Sigmoid colon (tissue), 4 donors: ENCODE data around the gene CELA2B.

Experiments
- CTCF ChIP-seq, 4 experiments: fragments of 450-650 bp in 3 of 4; fragments of 200-600 bp in 1 of 4; IDR thresholded peaks; one replicate each; pipeline ENCODE4 v1.5.1; 2016 to 2019; ENCODE audit warnings: antibody characterized with exemption in 4 of 4, mild to moderate bottlenecking in 3 of 4, moderate library complexity in 2 of 4
- EP300 ChIP-seq, 4 donors: sonication (generic); formaldehyde crosslinking; IDR thresholded peaks; one replicate each; pipeline ENCODE4 v1.6.1; 2017; ENCODE audit warnings: antibody characterized with exemption in 4 of 4
- POLR2A ChIP-seq, 2 donors: fragments of 450-650 bp; IDR thresholded peaks; one replicate each; pipeline ENCODE4 v1.6.1; 2016; ENCODE audit warnings: antibody characterized with exemption in 2 of 2, mild to moderate bottlenecking in 2 of 2, moderate library complexity in 2 of 2
- POLR2AphosphoS5 ChIP-seq, 4 donors: sonication (generic); formaldehyde crosslinking; IDR thresholded peaks; one replicate each; pipeline ENCODE4 v1.6.1; 2017; ENCODE audit warnings: antibody characterized with exemption in 4 of 4

- TF ChIP-seq CTCF (IDR thresholded peaks at IDR 0.05) (no peak), EP300 (IDR thresholded peaks at IDR 0.05) (no peak), POLR2A (IDR thresholded peaks at IDR 0.05) (no peak), POLR2AphosphoS5 (IDR thresholded peaks at IDR 0.05) (no peak)
Measured at GRCh38 chr1:15448877-15449462, 26.9 kb upstream of the CELA2B start.
